NCI-H2171 treated with DMSO at 0.1 percent for 48 hours (cell line): ENCODE results near the gene HS6ST3.

ENCODE experiments used
- DNase-seq: peaks from one replicate; lab custom pipeline; 2025; lab: John Stamatoyannopoulos, UW

The HS6ST3 gene

DNA sequence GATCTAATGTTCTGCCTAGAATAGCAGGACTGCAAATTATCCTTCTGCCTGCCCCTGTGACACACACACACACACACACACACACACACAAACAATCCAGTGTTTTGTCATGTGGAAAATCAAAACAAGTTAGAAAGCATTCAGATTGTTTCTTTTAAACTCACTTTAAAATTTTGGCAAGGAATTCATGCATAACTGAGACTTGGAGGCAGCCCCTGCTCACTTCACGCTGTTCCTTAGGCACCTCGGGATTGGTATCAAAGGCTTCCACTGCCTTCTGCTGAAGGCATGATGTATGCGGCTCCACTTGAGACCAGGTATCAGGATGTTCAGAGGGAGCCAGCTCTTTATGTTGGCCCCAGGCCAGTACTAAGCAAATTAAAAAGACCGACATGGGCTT lies 745.6 kb downstream of the HS6ST3 start:
- no peak for DNase-seq

DNA sequence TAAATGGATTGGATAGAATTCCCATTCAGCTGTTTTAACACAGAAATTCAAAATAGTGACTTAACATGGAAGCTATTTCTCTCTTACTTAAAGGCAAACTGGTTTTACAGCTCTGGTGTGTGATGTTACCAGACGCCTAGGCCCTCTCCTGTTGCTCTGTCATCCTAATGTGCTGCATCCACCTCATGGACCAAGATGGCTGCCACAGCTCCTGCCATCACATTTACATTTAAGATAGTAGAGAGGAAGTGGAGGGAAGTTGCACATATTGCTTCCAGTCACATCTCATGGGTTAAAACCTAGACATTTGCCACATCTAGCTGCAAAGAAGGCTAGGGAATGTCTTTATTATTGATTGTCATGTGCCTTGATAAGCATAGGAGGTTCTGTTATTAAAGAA lies 746.8 kb downstream of the HS6ST3 start:
- DNase-seq = no peak

DNA sequence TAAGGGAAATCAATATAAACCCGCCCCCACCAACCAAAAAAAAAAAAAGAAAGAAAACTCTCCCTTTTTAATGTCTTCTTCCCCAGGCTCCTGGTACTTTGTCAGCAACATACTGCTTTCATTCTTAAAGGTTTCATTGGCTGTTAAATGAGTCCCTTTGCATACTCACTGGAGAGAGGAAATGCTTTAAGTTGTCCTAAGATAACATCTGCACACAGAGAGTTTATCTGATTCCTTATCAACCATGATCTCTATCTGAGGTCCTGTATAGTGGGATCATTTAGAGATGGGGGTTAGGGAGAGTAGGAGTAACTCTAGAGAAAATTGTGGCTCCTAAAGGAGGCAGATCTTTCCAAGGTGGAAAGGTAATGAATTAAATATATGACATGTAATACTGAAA lies 747.9 kb downstream of the HS6ST3 start:
- no peak for DNase-seq

DNA sequence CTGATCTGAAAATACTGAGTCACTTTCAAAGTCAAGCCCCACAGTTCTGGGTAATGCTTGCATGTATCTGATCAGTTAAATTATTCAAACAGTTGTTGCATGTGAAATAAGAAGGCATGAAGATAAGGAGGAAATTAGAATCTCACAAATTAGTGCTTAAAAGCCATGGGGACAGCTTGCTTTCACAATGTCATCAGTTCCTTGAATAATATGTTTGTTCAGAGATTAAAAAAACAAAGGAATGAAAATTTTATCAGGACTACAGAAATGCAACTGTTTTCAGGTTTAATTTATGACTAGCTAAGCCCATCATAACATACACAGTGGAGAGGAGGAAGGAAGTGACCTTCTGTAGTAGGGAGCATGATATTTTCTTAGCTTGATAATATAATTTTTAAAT lies 754.3 kb downstream of the HS6ST3 start:
- DNase-seq = no peak

GRCh38 chr13:96844616-96845015 lies 754.7 kb downstream of the HS6ST3 start:
- peak; percentile 30 for DNase-seq

GRCh38 chr13:96848286-96848685 lies 758.4 kb downstream of the HS6ST3 start:
- DNase-seq = no peak

GRCh38 chr13:96849091-96849490 lies 759.2 kb downstream of the HS6ST3 start:
- no peak for DNase-seq

DNA sequence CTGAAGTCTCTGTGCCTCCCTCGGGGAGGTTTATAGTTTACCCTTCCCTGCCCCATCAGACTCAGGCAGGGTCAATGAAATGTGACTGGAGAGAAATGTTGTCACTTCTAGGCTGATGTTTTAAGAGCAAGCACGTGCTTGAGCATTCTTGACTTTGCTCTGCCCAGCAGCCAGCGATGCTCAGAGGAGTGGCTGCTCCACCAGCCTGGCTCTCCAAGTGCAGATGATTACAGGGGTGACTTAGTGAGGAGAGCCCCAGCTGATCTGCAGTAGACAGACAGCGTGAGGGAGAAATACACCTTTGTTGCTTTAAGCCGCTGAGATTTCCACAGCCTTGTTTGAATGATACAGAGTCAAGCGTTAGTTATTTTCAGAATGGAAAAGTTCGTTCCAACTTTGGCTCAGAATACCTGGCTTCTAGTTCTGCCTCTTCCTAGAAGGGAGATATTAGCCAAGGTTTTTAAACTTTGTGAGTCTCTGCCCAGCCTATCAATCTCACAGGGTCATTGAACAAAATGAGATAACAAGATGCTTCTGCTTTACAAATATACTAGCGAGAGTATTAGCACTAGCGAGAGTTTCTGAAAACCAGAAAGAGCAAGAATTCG lies 760.7 kb downstream of the HS6ST3 start:
- DNase-seq = no peak

- DNase-seq = no peak
Observed at GRCh38 chr13:96851856-96852445, 762.0 kb downstream of the HS6ST3 start.

DNA sequence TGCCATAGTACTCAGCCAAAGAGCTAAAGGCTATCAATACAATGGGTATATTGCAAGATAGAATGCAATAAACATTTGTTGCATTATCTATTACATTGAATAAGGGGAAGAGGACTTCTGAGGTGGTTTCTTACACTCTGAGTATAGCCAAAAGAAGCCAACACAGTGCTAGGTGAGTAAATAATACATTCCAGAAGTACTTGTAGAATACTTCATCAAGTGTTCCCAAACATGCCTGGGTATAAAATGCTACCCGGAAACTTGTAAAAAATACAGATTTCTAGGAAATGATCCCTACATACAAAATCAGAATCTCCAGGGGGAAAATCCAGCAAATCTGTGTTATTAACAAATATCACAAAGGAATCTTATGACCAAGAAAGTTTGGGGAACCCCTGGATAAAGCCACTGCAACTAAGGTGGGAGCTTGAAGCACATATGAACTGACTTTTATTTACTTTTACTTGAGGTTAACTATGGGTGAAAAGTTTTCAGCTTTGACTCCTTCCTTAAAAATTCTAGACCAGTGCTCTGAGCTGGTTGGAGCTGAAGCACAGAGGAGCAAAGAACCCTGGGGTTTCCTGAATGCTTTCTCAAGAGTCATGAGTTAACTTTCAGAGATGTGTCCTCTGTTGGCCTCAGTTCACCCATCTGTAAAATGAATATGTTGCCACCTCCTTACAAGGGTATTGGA lies 768.4 kb downstream of the HS6ST3 start:
- DNase-seq = no peak

- no peak for DNase-seq
Observed at GRCh38 chr13:96860882-96861281, 771.0 kb downstream of the HS6ST3 start.

DNA sequence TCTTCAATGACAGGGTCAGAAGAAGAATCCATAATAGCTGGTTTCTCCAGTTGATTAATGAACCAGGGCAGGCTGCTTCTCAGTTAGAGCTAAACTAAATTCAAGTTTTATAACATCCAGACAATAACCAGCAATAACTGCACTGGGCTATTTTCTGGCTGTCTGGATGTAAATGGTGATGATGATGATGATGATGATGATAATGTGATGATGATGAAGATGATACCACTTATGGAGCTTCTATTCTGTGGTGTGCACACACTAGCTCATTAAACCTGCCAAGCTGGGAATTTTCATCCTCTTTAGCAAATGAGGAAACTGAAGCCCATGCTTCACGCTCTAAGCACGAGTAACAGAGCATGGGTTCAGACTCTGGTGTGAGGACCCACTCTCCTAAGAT lies 772.2 kb downstream of the HS6ST3 start:
- no peak for DNase-seq

DNA sequence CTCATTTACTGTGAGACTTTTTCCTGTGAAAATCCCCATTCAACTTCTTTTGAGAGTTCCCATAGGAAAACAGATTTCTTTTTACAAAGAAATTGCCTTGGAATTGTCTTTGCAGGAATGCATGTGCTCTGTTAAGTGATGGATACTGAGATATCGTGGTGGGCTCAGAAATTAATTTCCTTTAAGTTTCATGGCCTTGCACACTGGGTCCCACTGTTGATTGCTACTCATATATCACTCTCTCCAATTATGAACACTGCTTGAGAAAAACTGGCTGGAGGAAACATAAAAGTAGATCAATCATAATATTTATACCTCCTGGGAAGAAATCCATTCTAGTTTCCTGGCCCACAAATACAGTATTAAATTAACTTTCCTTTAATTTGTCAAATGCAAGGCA lies 773.1 kb downstream of the HS6ST3 start:
- DNase-seq = no peak

DNA sequence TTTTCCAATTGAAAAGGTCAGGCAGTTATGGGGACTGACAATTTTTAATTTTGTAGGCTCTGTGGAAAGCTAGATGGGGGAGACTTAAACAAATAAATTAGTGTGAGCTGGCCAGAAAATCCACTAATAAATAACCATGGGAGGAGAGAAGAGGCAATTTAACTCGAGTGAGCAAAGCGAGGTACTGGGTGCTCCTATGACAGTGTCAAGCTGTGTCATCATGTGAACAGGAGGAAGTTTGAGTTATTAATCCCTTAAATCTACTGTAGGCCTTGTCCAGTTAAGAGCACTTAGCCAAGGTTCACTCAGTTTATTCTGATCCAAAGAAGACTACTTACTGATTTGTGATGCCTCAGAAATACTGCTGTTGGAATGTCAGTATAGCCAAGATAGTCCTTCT lies 781.6 kb downstream of the HS6ST3 start:
- no peak for DNase-seq

GRCh38 chr13:96880419-96880818 lies 790.5 kb downstream of the HS6ST3 start:
- no peak for DNase-seq
